H1 (cell line): ENCODE data around the gene AVPR1B. TPM values are rescaled to one million over a fixed set of nuclear protein-coding genes. Genes with fewer than 3 reads are reported as not detected.

Experiments used
- CHD7 ChIP-seq: fragments of 300-600 bp; sonication (generic); IDR thresholded peaks from 2 replicates; pipeline ENCODE4 v1.7.1; 2012; ENCODE audit warnings: low read length, moderate library complexity, mild to moderate bottlenecking, inconsistent platforms; ENCODE audit not compliant: insufficient replicate concordance
- EP300 ChIP-seq, 2 experiments: IDR thresholded peaks; 1 replicate in 1 of 2; 2 replicates in 1 of 2; pipeline ENCODE4 v1.6.1; 2011 to 2012; ENCODE audit warnings: low read depth in 2 of 2, low read length in 2 of 2, mild to moderate bottlenecking in 2 of 2, borderline replicate concordance in 1 of 2, inconsistent platforms in 1 of 2, moderate library complexity in 1 of 2
- SUZ12 ChIP-seq: fragments of 200-600 bp; sonication (generic); IDR thresholded peaks from 2 replicates; pipeline ENCODE4 v1.6.1; 2012; ENCODE audit warnings: mild to moderate bottlenecking, inconsistent platforms, low read length, moderate library complexity, mixed read lengths
- TAF1 ChIP-seq: IDR thresholded peaks from 2 replicates; pipeline ENCODE4 v1.6.1; 2011; ENCODE audit warnings: mild to moderate bottlenecking, low read depth, low read length
- polyA plus RNA-seq, 7 experiments: library from polyadenylated mRNA; depleted of rRNA in 3 of 7; stranded (reverse) in 5 of 7; unstranded in 2 of 7; fragments of >200 nt in 5 of 7; fragments of 200-250 nt in 2 of 7; gene quantifications; 1 replicate in 5 of 7; 2 replicates in 1 of 7; 4 replicates in 1 of 7; pipeline versions ENCODE4 v1.2.1 to v1.2.3, GENCODE V29; 2011 to 2013; ENCODE audit warnings: missing spikeins in 2 of 7, mixed read lengths in 2 of 7
- total RNA-seq: library from RNA; stranded (reverse); fragmentation: NEBNext Ultra II Directional; extraction: Animal tissue kit (Norgen Biotek cat#: 25700); gene quantifications from 2 replicates; pipeline ENCODE4 v1.2.1, GENCODE V29; 2021

Gene AVPR1B
- total and polyA plus RNA-seq, 2 of the 8 experiments (the other 6 are each of a cell fraction or from before 2014, with no cell fraction given) = 0.29 to 0.50 TPM

DNA sequence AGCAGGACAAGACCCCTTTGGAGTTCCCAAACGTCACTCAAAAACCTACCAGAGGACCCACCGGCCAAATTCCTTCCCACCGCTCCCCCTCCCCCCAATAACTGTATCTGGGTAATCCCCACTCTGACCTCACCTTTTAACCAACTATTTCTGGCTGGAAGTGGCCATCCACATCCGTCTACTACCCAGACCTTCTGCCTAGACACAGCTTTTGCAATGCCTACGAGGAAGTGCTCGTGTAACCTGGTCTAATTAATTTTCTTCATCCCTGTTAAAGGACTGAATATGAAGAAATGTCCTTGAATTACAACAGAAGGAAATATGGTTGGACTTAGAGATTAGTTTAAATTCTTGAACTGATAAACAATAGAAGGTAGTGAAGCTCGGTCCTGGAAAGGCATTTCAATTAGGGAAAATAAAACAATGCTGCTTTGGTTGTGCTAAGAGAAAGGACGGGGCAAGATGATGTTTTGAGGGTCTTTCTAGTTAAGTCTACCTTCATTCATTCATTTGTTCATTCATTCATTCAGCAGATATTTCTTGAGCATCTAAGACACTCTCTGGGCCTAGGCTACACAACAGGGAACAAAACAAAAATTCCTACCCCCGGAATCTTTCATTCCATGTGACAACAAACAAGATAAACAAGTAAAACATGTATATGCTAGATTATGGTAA, 18.8 kb downstream of the AVPR1B start (continued):
- no peak for TF ChIP-seq SUZ12
- no peak for TF ChIP-seq EP300 (IDR thresholded peaks at IDR 0.05; ENCODE audit: borderline replicate concordance in 1 of 2, low read depth in 2 of 2, low read length in 2 of 2)
- TF ChIP-seq TAF1 = no peak
- no peak for TF ChIP-seq CHD7
